ENCODE results near the gene CXCR4.

Gene CXCR4

GRCh38 chr2:136131961-136132824 is 14.2 kb upstream of the CXCR4 start:
- DNase-seq (ENCODE audit: insufficient read length, low spot score) (no peak), FAIRE-seq (no peak)

- no peak for FAIRE-seq
- no peak for DNase-seq (ENCODE audit: insufficient read length, low spot score)
Measured at GRCh38 chr2:136131484-136131960, 13.6 kb upstream of the CXCR4 start.

- FAIRE-seq (no peak), DNase-seq (ENCODE audit: insufficient read length, low spot score) (no peak)
Measured at GRCh38 chr2:136130511-136130910, 12.6 kb upstream of the CXCR4 start.

GRCh38 chr2:136130045-136130444 is 12.1 kb upstream of the CXCR4 start:
- DNase-seq (ENCODE audit: insufficient read length, low spot score) (no peak), FAIRE-seq (no peak)

- DNase-seq (ENCODE audit: insufficient read length, low spot score) (no peak), FAIRE-seq (no peak)
Measured at GRCh38 chr2:136129601-136130000, 11.7 kb upstream of the CXCR4 start.

GRCh38 chr2:136128905-136129304 is 11.0 kb upstream of the CXCR4 start:
- DNase-seq (ENCODE audit: insufficient read length, low spot score) (no peak), FAIRE-seq (no peak)

- FAIRE-seq = no peak
- DNase-seq (ENCODE audit: insufficient read length, low spot score) = no peak
Measured at GRCh38 chr2:136128366-136128765, 10.4 kb upstream of the CXCR4 start.

- FAIRE-seq (no peak), DNase-seq (ENCODE audit: insufficient read length, low spot score) (no peak)
Measured at GRCh38 chr2:136127356-136127755, 9.4 kb upstream of the CXCR4 start.

GRCh38 chr2:136126421-136126926 is 8.5 kb upstream of the CXCR4 start:
- no peak for FAIRE-seq
- no peak for DNase-seq (ENCODE audit: insufficient read length, low spot score)

- DNase-seq (ENCODE audit: insufficient read length, low spot score) (no peak), FAIRE-seq (no peak)
Measured at GRCh38 chr2:136126021-136126420, 8.1 kb upstream of the CXCR4 start.

- no peak for DNase-seq (ENCODE audit: insufficient read length, low spot score)
Measured at GRCh38 chr2:136125236-136125635, 7.3 kb upstream of the CXCR4 start.

GRCh38 chr2:136124805-136125204 is 6.9 kb upstream of the CXCR4 start:
- FAIRE-seq (no peak), DNase-seq (ENCODE audit: insufficient read length, low spot score) (no peak)

More at GRCh38 chr2:136125236-136125635, 7.3 kb upstream of the CXCR4 start:
- no peak for FAIRE-seq

GRCh38 chr2:136122661-136123060 is 4.7 kb upstream of the CXCR4 start:
- DNase-seq (ENCODE audit: insufficient read length, low spot score) (no peak), FAIRE-seq (no peak)

GRCh38 chr2:136121204-136121910 is 3.4 kb upstream of the CXCR4 start:
- DNase-seq (ENCODE audit: insufficient read length, low spot score) (no peak), FAIRE-seq (no peak)

- FAIRE-seq (no peak), DNase-seq (ENCODE audit: insufficient read length, low spot score) (no peak)
Measured at GRCh38 chr2:136119717-136120675, 2.0 kb upstream of the CXCR4 start.

GRCh38 chr2:136118819-136119716 is 1.1 kb upstream of the CXCR4 start:
- DNase-seq (ENCODE audit: insufficient read length, low spot score) (no peak), FAIRE-seq (no peak)

- no peak for FAIRE-seq
- no peak for DNase-seq (ENCODE audit: insufficient read length, low spot score)
Measured at GRCh38 chr2:136117391-136117841, 533 bp downstream of the CXCR4 start.

GRCh38 chr2:136116813-136117390 is 1.0 kb downstream of the CXCR4 start:
- FAIRE-seq (no peak), DNase-seq (ENCODE audit: insufficient read length, low spot score) (no peak)

Measured in HTR-8/SVneo (cell line).